H1 (cell line): ENCODE data around the gene CENPP. TPM values are rescaled to one million over a fixed set of nuclear protein-coding genes. Genes with fewer than 3 reads are reported as not detected.

Experiments used
- polyA plus RNA-seq, 7 experiments: library from polyadenylated mRNA; depleted of rRNA in 3 of 7; stranded (reverse) in 5 of 7; unstranded in 2 of 7; fragments of >200 nt in 5 of 7; fragments of 200-250 nt in 2 of 7; gene quantifications; 1 replicate in 5 of 7; 2 replicates in 1 of 7; 4 replicates in 1 of 7; pipeline versions ENCODE4 v1.2.1 to v1.2.3, GENCODE V29; 2011 to 2013; ENCODE audit warnings: missing spikeins in 2 of 7, mixed read lengths in 2 of 7
- total RNA-seq: library from RNA; stranded (reverse); fragmentation: NEBNext Ultra II Directional; extraction: Animal tissue kit (Norgen Biotek cat#: 25700); gene quantifications from 2 replicates; pipeline ENCODE4 v1.2.1, GENCODE V29; 2021
- TF ChIP-seq, protein P1 (sequence below): fragments of 300-600 bp; sonication (generic); IDR thresholded peaks from 2 replicates; pipeline ENCODE4 v1.7.1; 2012; ENCODE audit warnings: low read length, moderate library complexity, mild to moderate bottlenecking, inconsistent platforms; ENCODE audit not compliant: insufficient replicate concordance

CENPP gene
- total and polyA plus RNA-seq, 2 of the 8 experiments (the other 6 are each of a cell fraction or from before 2014, with no cell fraction given) = 2.7 to 10.8 TPM

DNA sequence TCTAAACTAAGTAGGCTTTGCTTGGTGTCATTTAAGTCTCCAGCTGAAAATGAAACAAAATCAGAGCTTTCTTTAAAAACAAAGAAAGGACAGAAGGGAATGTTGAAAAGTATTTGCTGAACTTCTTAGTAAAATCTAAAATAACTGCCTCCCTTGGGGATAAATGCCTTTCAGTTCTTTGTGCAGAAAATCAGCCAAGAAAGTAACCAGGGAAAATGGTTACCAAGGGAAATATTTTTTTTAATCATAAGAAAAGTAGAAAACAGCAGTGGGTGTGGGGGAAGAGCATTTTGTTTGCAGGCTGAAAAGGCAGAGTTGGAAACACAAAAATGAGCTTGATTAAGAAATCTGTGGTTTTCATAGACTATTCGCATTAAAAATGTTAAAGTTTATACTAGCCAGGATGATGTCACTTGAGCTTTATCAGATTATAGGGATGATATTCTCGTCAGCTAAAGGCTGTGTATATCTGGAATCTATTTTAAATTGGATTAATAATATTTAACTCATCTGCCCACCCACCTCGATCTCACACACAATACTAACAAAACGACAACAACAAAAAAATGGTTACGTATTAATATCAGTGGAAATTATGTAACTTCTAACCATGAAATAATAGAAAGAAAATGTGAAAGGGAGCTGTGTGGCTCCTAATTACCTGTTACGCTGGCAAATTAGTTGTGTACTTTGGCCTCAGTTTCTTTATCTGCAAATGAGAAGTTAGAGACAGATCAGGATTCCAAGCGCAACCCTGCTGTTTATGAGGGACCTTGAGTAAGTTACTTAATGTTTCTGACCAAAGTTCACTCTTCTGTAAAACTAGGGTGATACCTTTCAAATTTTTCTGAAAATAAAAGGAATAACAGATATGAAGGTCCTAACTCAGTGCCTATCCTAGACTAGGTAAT lies 210.4 kb downstream of the CENPP start, which contains the start of gene ECM2 (continued):
- TF ChIP-seq, protein P1, sequence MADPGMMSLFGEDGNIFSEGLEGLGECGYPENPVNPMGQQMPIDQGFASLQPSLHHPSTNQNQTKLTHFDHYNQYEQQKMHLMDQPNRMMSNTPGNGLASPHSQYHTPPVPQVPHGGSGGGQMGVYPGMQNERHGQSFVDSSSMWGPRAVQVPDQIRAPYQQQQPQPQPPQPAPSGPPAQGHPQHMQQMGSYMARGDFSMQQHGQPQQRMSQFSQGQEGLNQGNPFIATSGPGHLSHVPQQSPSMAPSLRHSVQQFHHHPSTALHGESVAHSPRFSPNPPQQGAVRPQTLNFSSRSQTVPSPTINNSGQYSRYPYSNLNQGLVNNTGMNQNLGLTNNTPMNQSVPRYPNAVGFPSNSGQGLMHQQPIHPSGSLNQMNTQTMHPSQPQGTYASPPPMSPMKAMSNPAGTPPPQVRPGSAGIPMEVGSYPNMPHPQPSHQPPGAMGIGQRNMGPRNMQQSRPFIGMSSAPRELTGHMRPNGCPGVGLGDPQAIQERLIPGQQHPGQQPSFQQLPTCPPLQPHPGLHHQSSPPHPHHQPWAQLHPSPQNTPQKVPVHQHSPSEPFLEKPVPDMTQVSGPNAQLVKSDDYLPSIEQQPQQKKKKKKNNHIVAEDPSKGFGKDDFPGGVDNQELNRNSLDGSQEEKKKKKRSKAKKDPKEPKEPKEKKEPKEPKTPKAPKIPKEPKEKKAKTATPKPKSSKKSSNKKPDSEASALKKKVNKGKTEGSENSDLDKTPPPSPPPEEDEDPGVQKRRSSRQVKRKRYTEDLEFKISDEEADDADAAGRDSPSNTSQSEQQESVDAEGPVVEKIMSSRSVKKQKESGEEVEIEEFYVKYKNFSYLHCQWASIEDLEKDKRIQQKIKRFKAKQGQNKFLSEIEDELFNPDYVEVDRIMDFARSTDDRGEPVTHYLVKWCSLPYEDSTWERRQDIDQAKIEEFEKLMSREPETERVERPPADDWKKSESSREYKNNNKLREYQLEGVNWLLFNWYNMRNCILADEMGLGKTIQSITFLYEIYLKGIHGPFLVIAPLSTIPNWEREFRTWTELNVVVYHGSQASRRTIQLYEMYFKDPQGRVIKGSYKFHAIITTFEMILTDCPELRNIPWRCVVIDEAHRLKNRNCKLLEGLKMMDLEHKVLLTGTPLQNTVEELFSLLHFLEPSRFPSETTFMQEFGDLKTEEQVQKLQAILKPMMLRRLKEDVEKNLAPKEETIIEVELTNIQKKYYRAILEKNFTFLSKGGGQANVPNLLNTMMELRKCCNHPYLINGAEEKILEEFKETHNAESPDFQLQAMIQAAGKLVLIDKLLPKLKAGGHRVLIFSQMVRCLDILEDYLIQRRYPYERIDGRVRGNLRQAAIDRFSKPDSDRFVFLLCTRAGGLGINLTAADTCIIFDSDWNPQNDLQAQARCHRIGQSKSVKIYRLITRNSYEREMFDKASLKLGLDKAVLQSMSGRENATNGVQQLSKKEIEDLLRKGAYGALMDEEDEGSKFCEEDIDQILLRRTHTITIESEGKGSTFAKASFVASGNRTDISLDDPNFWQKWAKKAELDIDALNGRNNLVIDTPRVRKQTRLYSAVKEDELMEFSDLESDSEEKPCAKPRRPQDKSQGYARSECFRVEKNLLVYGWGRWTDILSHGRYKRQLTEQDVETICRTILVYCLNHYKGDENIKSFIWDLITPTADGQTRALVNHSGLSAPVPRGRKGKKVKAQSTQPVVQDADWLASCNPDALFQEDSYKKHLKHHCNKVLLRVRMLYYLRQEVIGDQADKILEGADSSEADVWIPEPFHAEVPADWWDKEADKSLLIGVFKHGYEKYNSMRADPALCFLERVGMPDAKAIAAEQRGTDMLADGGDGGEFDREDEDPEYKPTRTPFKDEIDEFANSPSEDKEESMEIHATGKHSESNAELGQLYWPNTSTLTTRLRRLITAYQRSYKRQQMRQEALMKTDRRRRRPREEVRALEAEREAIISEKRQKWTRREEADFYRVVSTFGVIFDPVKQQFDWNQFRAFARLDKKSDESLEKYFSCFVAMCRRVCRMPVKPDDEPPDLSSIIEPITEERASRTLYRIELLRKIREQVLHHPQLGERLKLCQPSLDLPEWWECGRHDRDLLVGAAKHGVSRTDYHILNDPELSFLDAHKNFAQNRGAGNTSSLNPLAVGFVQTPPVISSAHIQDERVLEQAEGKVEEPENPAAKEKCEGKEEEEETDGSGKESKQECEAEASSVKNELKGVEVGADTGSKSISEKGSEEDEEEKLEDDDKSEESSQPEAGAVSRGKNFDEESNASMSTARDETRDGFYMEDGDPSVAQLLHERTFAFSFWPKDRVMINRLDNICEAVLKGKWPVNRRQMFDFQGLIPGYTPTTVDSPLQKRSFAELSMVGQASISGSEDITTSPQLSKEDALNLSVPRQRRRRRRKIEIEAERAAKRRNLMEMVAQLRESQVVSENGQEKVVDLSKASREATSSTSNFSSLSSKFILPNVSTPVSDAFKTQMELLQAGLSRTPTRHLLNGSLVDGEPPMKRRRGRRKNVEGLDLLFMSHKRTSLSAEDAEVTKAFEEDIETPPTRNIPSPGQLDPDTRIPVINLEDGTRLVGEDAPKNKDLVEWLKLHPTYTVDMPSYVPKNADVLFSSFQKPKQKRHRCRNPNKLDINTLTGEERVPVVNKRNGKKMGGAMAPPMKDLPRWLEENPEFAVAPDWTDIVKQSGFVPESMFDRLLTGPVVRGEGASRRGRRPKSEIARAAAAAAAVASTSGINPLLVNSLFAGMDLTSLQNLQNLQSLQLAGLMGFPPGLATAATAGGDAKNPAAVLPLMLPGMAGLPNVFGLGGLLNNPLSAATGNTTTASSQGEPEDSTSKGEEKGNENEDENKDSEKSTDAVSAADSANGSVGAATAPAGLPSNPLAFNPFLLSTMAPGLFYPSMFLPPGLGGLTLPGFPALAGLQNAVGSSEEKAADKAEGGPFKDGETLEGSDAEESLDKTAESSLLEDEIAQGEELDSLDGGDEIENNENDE = no peak
